Stimulated activated CD8-positive, alpha-beta memory T cell treated with anti-CD3 and anti-CD28 coated beads, Interleukin-15, amount 100 ng/mL, for 24 hours (primary cell): ENCODE measurements around the gene PPP1R26.

Experiments used
- DNase-seq: peaks from one replicate; pipeline ENCODE4 v3.0.0-alpha.2; 2020; ENCODE audit warnings: low read depth

The PPP1R26 gene

DNA sequence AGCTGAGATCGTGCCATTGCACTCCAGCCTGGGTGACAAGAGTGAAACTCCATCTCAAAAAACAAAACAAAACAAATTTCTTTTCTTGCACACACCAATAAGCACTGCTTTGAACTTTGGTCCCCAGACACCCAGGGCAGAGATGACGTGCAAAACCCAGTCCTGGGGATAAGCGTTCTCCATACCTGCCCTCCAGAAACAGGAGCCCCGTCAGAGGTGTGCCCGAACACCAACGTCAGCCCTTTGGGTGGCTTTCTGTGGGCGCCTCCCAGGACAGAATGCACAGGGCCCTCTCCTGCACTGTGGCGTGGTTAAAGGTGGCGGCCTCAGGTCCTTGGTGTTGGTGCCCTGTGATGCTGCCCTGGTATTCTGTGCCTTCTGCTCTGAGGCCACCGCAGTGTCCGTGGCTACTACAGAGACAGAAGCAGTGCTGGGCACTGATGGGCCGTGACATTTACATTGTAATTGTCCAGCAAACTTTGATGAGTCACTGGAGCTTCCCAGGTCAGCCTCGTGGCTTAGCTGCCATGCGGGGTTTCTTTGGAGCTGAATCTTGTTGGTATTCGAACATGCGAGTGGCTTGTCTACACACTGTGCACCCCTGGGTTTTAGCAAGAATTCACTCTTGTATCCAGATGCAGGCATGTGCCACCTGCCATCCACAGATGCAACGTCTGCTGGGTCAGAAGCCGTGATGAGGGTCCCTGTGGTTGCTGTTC is 9.8 kb downstream of the PPP1R26 start:
- DNase-seq = no peak

DNA sequence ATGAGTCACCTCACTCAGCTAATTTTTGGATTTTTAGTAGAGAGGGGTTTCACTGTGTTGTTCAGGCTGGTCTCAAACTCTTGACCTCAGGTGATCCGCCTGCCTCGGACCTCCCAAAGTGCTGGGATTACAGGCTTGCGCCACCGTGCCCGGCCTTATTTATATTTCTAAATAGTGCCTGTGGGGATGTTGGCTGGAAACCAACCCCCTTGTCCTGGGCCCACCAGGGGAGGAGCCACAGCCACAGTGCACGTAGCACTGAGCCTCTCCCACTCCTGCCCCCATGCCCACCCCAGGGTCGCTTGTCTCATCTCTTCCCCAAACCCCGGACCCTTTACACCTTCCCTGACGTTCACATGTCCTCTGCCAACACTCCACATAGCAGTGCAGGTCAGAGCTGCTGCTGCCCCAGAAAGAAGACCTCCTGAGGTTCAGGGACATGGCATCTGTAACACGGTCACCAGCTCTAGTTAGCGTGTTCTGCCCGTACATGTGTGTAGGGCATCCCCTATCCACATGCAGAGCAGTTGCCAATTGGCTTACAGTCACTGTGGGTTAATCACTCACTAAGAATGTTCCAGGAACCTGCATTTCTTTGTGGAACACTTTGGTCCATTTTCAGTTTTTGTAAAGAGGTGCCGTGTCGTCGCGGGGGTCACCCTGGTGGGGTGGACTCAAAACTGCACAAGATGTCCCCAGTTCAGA is 10.7 kb downstream of the PPP1R26 start:
- no peak for DNase-seq

DNA sequence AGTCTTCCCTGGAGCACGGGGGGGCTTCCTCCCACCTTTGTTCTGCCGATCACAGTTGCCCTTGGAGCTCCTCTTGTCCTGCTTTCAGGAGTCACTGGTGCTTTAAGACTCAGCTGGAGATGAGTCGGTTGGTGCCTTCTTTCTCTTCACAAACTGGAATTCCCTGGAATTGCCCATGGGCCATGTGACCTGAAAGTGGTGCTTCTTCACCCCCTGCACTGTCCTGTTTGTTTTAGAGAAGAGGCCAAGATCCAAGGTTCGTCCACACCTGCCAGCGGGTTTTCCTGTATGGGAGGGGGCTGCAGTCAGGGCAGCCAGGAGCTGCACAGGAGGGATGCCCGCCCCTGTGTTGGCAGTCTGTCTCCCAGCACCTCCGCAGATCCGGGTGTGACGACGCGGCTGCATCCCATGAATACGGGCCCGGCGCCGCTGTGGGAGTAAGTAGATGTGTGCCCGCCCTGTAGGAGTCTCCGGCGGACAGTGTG is 11.4 kb downstream of the PPP1R26 start:
- no peak for DNase-seq

DNA sequence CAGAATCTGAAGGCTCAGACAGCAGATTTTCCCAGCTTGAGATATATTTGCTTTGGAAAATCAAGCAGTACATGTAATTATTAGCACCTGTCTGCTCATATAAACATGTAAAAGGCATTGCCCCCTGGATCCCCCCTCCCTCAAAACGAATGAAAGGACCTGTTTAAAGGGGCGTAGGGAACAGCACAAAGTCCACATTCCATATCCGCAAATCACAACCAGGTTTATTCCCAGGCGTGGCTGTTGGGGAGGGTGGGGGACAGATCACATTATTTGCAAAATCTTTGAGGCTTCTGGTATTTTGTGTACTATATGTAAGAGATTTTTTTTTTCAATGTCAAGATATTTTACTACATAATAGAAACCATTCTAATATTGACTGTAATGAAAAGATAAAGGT is 12.2 kb downstream of the PPP1R26 start:
- no peak for DNase-seq

DNA sequence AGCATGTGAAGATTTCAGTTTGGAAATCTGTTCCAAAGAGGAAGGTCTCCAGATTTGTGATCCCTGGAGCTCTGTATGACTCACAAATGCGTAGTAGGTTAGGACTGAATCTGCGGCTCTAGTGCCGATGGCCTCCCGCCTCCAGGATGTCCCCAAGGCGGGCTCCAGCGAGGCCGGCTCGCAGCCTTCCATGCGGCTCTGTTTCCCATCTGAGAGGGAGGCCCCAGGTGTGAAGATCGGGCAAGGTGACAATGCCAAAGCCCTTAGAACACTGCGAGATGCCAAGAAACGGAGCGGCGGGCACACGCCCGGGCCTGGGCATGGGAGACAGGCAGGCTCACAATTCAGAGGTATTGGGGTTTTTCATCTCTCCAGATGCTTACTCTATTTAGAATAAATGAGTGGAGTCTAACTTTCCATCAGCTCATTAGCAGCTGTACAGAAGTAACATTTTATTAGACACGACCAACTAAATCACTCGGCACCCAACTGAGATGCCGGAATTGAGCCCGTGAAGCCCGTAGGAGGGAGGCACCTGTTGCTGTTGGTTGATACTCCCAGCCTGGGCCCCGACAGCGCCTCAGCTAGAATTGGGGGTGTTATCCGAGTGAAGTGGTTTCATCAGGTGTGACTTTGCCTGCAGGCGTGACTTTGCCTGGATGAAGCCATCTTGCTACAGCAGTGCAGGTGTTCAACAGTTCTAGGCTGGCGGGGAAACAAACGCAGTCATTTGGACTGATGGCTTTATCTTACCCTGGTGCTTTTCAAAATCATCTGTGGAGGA is 13.5 kb downstream of the PPP1R26 start:
- DNase-seq = no peak

DNA sequence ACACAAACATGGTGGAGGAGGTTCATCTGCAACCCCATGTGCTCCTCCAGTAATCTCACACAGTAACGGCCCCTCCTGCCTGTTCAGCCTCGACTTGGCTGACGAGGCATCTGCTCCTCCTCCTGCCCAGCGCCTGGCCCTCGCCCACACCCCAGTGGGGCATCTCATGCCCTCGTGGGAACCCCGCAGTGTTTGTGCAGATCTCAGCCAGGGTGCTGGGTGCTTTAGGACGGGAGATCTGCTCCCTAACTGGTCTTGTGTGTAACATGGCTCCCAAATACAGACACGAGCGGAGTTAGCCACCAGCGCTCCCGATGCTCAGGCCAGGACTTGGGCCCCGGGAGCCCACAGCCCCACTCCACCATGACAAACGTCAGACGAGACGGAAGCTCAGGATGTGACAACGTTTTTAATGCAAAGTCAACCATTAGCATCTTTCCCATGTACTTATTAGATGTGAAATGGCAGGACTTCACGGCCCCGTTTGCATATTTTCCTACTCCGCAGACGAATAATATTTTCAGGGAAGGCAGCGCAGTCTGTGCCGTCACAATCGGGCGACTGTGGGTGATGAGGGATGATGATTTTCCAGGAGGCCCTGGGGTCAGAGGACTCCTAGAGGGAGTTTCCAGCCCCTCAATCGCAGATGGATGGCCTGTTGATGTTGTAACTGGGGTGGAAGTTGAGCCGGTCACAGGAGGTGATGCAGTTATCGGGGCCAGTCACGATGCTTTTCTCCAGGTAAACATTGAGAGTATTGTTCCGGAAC is 15.4 kb downstream of the PPP1R26 start:
- DNase-seq = no peak

DNA sequence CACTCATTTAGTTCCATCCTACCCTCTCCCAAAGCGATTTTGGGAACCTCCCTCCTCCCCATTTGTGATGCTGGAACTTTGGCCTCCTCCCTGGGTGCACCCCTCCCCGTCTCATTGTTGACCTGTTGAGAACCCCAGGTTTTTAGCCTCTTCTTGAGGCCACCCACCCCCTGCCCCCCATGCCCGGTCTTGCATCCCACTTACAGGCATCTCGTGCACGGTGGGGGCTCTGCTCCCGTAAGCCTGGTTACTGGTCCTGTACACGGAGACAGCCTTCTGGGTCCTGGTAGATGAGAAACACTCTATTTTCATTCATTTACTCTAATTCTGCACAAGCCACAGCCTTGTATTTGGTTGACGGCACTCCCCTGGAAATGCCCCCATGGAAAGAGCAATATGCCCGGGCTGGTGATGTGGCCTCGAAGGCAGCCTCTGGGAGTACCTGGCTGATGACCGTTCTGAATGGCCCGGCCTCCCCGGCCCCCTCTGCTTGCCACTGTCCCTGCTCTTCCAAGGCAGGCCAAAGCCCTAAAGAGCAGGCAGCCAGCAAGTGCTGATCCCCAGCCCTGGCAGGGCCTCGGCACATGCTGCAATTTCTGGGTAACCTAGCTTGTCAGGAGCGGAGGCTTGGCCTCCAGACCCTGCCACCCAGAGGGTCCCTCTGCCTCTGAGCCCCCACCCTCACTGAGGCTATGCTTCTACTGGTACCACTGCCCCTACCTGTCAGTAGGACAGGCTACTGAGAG is 19.0 kb downstream of the PPP1R26 start:
- no peak for DNase-seq

DNA sequence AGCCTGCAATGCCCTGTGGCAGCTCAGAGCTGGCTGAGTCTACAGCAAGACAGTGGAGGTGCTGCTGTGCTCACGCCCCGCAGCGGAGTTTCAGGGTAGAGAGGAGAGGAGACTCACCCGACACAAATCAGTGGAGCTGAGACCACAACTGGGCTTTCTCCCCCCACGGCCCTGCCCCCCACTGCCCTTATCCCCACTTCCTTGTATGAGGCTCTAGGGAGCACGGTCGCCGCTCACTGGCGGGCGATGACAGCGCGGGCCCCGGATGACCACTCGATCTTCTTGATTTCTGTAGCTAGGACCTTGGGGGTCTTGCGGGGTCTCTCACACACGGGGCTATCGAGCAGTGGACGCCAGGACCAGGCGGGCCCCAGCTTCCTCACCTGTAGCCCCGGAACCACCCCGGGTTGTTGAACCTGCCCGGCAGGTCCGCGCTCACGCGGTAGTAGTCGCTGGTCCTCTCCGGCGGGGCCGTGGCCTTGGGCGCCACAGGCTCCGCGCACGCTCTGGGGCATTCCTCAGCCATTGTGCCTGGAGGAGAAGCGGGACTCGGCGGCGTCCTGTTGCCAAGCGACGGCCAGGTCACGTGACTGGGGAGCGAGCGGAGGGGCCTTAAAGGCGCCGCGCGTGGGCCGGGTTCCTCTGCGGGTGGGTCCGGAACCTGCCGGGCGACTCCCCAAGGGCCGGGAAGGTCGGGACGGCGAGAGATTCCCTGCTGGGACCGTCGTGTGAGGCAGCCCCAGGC is 19.9 kb downstream of the PPP1R26 start:
- peak; percentile 73 for DNase-seq

DNA sequence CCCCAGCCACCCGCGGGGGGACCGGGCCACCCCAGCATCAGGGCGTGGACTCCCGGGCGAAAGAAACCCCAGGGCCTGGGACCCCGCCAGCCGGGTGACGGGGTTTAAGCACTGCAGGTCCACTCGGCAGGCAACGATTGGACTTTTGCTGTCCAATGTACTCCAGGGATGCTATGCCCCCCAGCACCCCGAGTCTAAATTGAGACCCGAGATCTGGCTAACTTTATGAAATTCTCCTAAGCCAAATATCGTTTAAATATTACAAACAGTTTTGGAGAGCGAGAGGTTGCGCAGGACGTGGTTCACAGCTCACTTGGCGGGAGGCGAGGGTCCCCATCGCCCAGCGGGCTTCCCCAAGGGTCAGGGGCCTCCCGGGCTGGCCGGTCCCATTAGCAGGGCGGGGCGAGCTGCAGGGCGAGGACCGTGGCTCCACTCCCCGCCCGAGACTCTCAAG is 20.5 kb downstream of the PPP1R26 start:
- DNase-seq = no peak

DNA sequence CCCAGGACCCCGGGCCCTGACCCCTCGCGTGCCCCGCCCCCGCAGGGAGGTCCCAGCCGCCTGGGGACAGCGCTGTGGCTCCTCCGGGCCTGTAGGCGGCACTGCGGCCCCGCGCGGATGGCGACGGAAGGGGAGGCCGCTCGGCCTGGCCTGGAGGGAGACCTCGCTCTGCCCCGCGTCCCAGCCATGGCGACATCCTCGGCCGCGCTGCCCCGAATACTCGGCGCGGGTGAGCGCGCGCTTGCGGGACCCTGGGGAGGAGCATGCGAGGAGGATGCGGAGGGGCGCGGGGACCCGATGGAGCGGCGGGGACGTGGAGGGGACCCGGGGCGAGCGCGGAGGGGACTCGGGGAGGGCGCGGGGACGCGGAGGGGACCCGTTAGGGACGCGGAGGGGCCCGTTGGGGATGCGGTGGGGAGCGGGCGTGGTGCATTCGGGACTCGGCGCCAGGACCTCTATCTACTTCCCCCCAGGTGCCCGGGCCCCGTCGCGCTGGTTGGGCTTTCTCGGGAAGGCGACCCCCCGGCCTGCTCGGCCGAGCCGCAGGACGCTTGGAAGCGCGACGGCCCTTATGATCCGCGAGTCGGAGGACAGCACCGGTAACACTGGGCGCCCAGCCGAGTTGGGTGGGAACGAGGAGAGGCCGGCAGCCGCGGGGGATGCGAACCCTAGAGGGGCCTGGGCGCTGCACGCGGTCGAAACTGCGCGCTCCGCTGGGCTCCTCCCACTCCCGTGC is 21.1 kb downstream of the PPP1R26 start, which contains the start of gene MRPS2:
Gene MRPS2 (plus strand): TSS at position 158 of the 736 bp plus-strand sequence. CDS start 29 bp downstream, at position 187.
- peak; percentile 76 for DNase-seq

DNA sequence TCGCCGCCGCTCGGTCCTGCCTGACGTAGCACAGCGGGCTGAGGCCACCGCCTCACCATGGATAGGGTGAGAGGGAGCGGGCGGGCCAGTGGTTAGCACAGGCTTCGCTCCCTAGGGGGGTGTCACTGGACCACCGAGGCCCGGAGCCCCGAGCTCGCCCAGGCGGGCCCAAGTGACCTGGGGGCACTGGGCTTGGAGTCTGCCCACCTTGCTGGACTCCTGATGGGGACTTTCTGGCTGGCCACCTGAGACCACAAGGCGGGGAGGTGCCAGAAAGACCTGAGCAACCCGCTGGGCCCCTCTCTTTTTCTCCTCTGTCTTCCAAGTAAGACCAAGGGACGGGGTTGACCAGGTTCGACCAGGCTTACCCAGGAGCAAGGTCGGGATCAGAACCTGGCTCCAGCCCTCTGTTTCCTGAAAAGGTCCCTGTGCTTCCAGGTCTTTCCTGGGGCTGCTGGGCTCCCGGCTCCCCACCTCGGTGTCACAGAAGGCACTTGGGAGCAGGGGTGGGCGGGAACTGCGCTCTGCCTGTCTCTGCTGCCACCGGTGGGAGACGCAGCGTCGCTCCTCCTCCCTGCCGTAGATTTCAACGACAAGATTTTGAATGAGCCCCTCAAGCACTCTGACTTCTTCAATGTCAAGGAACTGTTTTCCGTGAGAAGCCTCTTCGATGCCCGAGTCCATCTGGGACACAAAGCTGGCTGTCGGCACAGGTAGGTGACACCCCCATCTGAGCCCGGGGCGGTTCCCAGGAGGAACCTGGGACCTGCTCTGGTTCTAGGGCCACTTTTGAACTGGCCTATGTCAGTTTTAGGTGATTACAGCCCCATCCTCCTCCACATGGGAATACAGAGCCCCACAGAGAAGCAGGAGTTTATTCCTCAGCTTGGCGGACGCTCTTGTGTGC is 21.9 kb downstream of the PPP1R26 start:
- DNase-seq = no peak

DNA sequence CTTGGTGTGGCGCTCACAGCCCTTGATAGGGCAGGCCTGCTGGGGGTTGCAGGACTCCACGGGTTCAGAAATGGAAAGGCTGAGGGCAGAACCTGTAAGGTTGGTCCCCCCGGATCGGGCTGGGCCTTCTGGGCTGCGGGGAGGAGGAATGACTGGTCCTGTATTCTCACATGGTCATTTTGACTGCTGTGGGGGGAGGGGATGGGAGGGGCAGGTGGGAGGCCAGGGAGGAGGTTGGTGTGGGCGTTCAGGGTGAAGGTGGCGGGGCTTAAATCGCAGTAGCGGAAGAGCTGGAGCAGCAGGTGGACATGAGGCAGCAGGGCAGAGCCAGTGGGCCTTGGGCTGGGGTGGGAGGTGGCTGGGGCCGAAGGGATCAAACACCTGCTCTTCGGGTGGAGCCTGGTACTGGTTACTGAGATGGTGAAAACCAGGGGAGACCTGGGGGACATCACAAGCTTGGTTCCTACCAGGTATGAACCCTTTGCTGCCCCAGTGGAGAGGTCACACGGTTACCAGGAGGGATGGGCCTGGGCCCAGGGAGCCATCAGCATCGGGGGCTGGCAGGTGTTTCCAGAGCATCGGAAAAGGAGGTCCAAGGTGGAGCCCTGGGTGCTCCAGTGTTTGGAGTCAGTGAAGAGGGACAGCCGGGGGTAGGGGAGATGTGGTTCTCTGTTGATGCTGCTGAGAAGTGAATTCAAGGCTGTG is 22.7 kb downstream of the PPP1R26 start:
- no peak for DNase-seq

DNA sequence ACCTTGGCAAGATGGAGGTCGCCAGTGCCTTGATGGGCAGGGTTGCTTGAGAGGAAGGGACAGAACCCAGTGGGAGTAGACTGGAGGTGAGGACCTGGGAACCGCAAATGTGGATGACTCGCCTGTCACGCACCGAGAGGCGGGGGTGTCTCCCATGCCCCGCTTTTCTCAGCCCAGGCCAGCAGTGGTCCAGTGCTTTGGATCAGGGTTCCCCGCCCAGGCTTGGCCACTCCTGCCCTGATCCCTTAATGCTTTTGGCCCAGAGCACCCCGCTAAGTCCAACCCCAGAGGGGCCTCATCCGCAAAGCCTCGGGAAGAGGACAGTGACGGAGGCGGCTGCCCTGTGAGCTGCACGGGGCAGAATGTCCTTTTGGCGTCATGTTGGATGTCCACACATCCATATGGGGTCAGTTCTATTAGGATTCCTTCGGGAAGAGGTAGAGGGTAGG is 23.3 kb downstream of the PPP1R26 start:
- DNase-seq = no peak

DNA sequence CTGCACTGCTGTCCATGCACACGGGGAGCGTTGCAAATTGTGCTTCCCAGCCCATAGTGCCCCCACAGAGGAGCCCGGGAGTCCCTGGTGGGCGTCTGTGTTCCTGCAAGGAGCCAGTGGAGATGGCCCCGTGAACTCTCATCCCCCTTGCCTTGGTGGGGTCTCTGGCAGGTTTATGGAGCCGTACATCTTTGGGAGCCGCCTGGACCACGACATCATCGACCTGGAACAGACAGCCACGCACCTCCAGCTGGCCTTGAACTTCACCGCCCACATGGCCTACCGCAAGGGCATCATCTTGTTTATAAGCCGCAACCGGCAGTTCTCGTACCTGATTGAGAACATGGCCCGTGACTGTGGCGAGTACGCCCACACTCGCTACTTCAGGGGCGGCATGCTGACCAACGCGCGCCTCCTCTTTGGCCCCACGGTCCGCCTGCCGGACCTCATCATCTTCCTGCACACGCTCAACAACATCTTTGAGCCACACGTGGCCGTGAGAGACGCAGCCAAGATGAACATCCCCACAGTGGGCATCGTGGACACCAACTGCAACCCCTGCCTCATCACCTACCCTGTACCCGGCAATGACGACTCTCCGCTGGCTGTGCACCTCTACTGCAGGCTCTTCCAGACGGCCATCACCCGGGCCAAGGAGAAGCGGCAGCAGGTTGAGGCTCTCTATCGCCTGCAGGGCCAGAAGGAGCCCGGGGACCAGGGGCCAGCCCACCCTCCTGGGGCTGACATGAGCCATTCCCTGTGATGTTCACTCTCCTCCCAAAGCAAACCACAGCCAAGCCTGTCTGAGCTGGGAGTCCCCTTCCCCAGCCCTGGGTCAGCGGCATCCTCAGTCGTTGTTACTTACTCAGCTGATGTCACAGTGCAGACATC is 24.0 kb downstream of the PPP1R26 start:
- no peak for DNase-seq

DNA sequence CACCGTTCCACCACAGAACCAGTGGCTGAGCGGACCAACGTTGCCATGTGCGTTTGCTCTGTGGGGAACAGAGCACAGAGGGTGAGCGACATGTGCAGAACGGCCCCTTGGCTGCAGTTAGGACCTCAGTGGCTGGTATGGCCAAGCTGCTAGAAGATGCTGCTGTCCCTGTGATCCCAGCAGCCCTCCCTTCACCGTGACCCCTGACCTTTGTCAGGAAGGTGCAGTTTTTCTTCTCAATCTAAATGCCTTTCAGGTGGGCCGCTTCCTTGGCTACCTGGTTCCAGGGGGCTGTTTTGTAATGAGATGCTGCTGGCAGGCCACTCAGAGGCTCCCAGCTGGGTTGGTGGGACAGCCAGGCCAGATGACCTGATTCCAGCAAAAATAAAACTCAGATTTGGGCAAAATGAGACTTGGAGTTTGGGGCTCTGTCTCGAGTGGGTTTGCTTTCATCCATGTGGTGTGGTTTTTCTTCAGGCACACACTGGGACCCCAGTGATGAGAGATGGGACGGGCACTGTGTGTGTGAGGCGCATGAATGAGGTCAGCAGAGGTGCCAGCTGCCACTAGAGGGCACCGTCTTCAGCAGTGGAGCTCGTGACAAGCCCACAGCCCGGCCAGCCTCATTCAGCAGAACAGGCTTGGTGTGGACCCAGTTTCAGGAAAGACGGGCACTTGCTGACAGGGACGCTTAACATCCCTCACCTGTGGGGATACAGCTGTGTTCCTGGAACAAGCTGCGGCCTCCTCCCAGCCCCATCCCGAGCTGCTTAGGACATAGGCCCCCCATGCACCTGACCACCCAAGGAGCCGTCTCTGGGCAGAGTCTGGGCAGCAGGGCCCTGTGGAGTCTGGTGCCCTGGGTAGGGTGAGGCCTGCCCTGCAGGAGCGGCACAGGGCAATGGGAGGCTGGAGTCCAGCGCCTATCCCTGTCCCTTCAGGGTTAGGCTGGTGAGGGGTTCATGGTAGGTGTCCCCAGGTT is 25.0 kb downstream of the PPP1R26 start:
- no peak for DNase-seq
